Renal cortex interstitium (tissue), 11 donors: ENCODE measurements around the gene S100A10. TPM values are rescaled to one million over a fixed set of nuclear protein-coding genes. Genes with fewer than 3 reads are reported as not detected.

Experiments
- DNase-seq, 11 donors: peaks; one replicate each; pipeline ENCODE4 v3.0.0-alpha.2; 2013; ENCODE audit warnings: low read depth in 9 of 11, low spot score in 4 of 11; ENCODE audit errors: extremely low read depth in 1 of 11
- polyA plus RNA-seq, 3 donors: library from polyadenylated mRNA; unstranded; fragments of 120-200 nt; gene quantifications; one replicate each; pipeline ENCODE4 v1.2.1, GENCODE V29; 2013; ENCODE audit not compliant: insufficient read length in 3 of 3

The S100A10 gene
- polyA plus RNA-seq, 3 donors = 211 to 270 (median 220) TPM

- DNase-seq = no peak
Measured at GRCh38 chr1:151976858-151977257, 16.8 kb downstream of the S100A10 start.

- DNase-seq = no peak
Measured at GRCh38 chr1:151976015-151976343, 17.7 kb downstream of the S100A10 start.

- DNase-seq = no peak
Measured at GRCh38 chr1:151975311-151976014, 18.2 kb downstream of the S100A10 start.

- peak; percentile 49 to 84 (median 71) for DNase-seq
Measured at GRCh38 chr1:151972542-151973248, 21.0 kb downstream of the S100A10 start.

GRCh38 chr1:151970626-151971025, 23.0 kb downstream of the S100A10 start:
- DNase-seq = no peak

GRCh38 chr1:151970128-151970527, 23.5 kb downstream of the S100A10 start:
- no peak for DNase-seq

- DNase-seq = no peak
Measured at GRCh38 chr1:151968791-151969399, 24.8 kb downstream of the S100A10 start.

- DNase-seq = no peak
Measured at GRCh38 chr1:151968058-151968457, 25.6 kb downstream of the S100A10 start.

- DNase-seq = no peak
Measured at GRCh38 chr1:151967091-151967490, 26.6 kb downstream of the S100A10 start.

GRCh38 chr1:151966061-151966460, 27.6 kb downstream of the S100A10 start:
- DNase-seq = no peak

- no peak for DNase-seq
Measured at GRCh38 chr1:151964510-151964909, 29.1 kb downstream of the S100A10 start.

- DNase-seq = no peak
Measured at GRCh38 chr1:151963288-151963687, 30.4 kb downstream of the S100A10 start.

- no peak for DNase-seq
Measured at GRCh38 chr1:151961833-151962232, 31.8 kb downstream of the S100A10 start.

- DNase-seq = no peak
Measured at GRCh38 chr1:151960780-151961513, 32.7 kb downstream of the S100A10 start.

- DNase-seq = no peak
Measured at GRCh38 chr1:151958959-151959358, 34.7 kb downstream of the S100A10 start.

GRCh38 chr1:151956957-151957497, 36.6 kb downstream of the S100A10 start:
- DNase-seq = no peak

- DNase-seq = no peak
Measured at GRCh38 chr1:151953409-151954094, 40.1 kb downstream of the S100A10 start.

GRCh38 chr1:151952811-151953210, 40.8 kb downstream of the S100A10 start:
- DNase-seq = no peak
